ENCODE measurements around the gene LRRC55. TPM values are rescaled to one million over a fixed set of nuclear protein-coding genes. Genes with fewer than 3 reads are reported as not detected.

The LRRC55 gene
- total RNA-seq, 1 experiment from 2014 or later: not detected

- TF ChIP-seq CTCF (IDR thresholded peaks at IDR 0.05; ENCODE audit: unreplicated experiment): no peak
- no peak for DNase-seq
- no peaks in the 10 kb centered on the region for H3K36me3 Mint-ChIP-seq (ENCODE audit: insufficient read depth, unreplicated experiment)
- no peak overlapping the region for H3K27ac Mint-ChIP-seq (ENCODE audit: unreplicated experiment)
- no peaks in the 10 kb centered on the region for H3K4me1 Mint-ChIP-seq (ENCODE audit: low read depth, unreplicated experiment)
- no TSS peak for BruUV-seq (replicated peaks)
- CTCF ChIA-PET: no interaction called here
- intact Hi-C loops (cut with micrococcal nuclease; ENCODE audit: unreplicated experiment): no loop called here
- H3K4me3 Mint-ChIP-seq (ENCODE audit: low read depth, unreplicated experiment): no peak overlapping the region
- peaks cover 4% of the 10 kb centered on the region for H3K9me3 Mint-ChIP-seq (ENCODE audit: low read depth, unreplicated experiment)
- H3K27me3 Mint-ChIP-seq (ENCODE audit: unreplicated experiment): peaks cover 41% of the 10 kb centered on the region
These were observed 3.4 kb upstream of the LRRC55 start for GRCh38 chr11:57178334-57178733.

GRCh38 chr11:57179681-57180080 lies 2.1 kb upstream of the LRRC55 start:
- Mint-ChIP-seq H3K27me3 (ENCODE audit: unreplicated experiment) (peaks cover 37% of the 10 kb centered on the region), H3K36me3 (ENCODE audit: insufficient read depth, unreplicated experiment) (no peaks in the 10 kb centered on the region), H3K9me3 (ENCODE audit: low read depth, unreplicated experiment) (peaks cover 4% of the 10 kb centered on the region), H3K27ac (ENCODE audit: unreplicated experiment) (no peak overlapping the region), H3K4me3 (ENCODE audit: low read depth, unreplicated experiment) (no peak overlapping the region), H3K4me1 (ENCODE audit: low read depth, unreplicated experiment) (no peaks in the 10 kb centered on the region)
- intact Hi-C loops (cut with micrococcal nuclease; ENCODE audit: unreplicated experiment): no loop called here
- BruUV-seq (replicated peaks): no TSS peak
- CTCF ChIA-PET: no interaction called here
- no peak for DNase-seq
- no peak for TF ChIP-seq CTCF (IDR thresholded peaks at IDR 0.05; ENCODE audit: unreplicated experiment)

- H3K27me3 Mint-ChIP-seq (ENCODE audit: unreplicated experiment): peaks cover 32% of the 10 kb centered on the region
- BruUV-seq (replicated peaks): no TSS peak
- CTCF ChIA-PET: no interaction called here
- H3K9me3 Mint-ChIP-seq (ENCODE audit: low read depth, unreplicated experiment): peaks cover 4% of the 10 kb centered on the region
- no peaks in the 10 kb centered on the region for H3K4me1 Mint-ChIP-seq (ENCODE audit: low read depth, unreplicated experiment)
- no peak overlapping the region for H3K4me3 Mint-ChIP-seq (ENCODE audit: low read depth, unreplicated experiment)
- no peak for DNase-seq
- no peak for TF ChIP-seq CTCF (IDR thresholded peaks at IDR 0.05; ENCODE audit: unreplicated experiment)
- intact Hi-C loops (cut with micrococcal nuclease; ENCODE audit: unreplicated experiment): no loop called here
- H3K27ac Mint-ChIP-seq (ENCODE audit: unreplicated experiment): no peak overlapping the region
- no peaks in the 10 kb centered on the region for H3K36me3 Mint-ChIP-seq (ENCODE audit: insufficient read depth, unreplicated experiment)
These were observed 1.6 kb upstream of the LRRC55 start for GRCh38 chr11:57180081-57180561.

GRCh38 chr11:57180964-57181363 lies 789 bp upstream of the LRRC55 start:
- BruUV-seq (replicated peaks): no TSS peak
- Mint-ChIP-seq H3K36me3 (ENCODE audit: insufficient read depth, unreplicated experiment) (no peaks in the 10 kb centered on the region), H3K27me3 (ENCODE audit: unreplicated experiment) (peaks cover 26% of the 10 kb centered on the region), H3K4me3 (ENCODE audit: low read depth, unreplicated experiment) (no peak overlapping the region), H3K9me3 (ENCODE audit: low read depth, unreplicated experiment) (peaks cover 4% of the 10 kb centered on the region), H3K27ac (ENCODE audit: unreplicated experiment) (no peak overlapping the region), H3K4me1 (ENCODE audit: low read depth, unreplicated experiment) (no peaks in the 10 kb centered on the region)
- no peak for DNase-seq
- intact Hi-C loops (cut with micrococcal nuclease; ENCODE audit: unreplicated experiment): no loop called here
- CTCF ChIA-PET: no interaction called here
- TF ChIP-seq CTCF (IDR thresholded peaks at IDR 0.05; ENCODE audit: unreplicated experiment): no peak

Data from Calu3 (cell line).